Astrocyte (in vitro differentiated cells and primary cell): ENCODE measurements around the gene NUAK1. TPM values are rescaled to one million over a fixed set of nuclear protein-coding genes. Genes with fewer than 3 reads are reported as not detected.

Experiments
- DNase-seq: peaks from one replicate; pipeline ENCODE4 v3.0.0-alpha.2; 2010; ENCODE audit warnings: low read depth
- FAIRE-seq: peaks from 2 replicates; lab custom pipeline; 2011; peaks lifted over from hg19 to GRCh38; lab: Jason Lieb, UNC
- H2AFZ ChIP-seq: 2 replicates; pipeline ENCODE4 v1.6.0; 2012; ENCODE audit warnings: low read depth, low read length, inconsistent platforms
- H3K27ac ChIP-seq: 2 replicates; pipeline ENCODE4 v1.5.1; 2011; ENCODE audit warnings: low read depth, low read length, inconsistent platforms
- H3K27me3 ChIP-seq: 2 replicates; pipeline ENCODE4 v1.6.0; 2011; ENCODE audit warnings: low read length, inconsistent platforms; ENCODE audit not compliant: insufficient read depth
- H3K36me3 ChIP-seq: 2 replicates; pipeline ENCODE4 v1.5.1; 2011; ENCODE audit warnings: low read length, inconsistent platforms; ENCODE audit not compliant: insufficient read depth
- H3K4me1 ChIP-seq: 2 replicates; pipeline ENCODE4 v1.5.1; 2011; ENCODE audit warnings: low read length, inconsistent platforms; ENCODE audit not compliant: insufficient read depth
- H3K4me2 ChIP-seq: 2 replicates; pipeline ENCODE4 v1.6.0; 2012; ENCODE audit warnings: low read length, inconsistent platforms
- H3K4me3 ChIP-seq: 2 replicates; pipeline ENCODE4 v1.5.1; 2011; ENCODE audit warnings: low read depth, mild to moderate bottlenecking, low read length, inconsistent platforms; ENCODE audit not compliant: insufficient read depth
- H3K79me2 ChIP-seq: 2 replicates; pipeline ENCODE4 v1.6.0; 2012; ENCODE audit warnings: mild to moderate bottlenecking, low read length, inconsistent platforms; ENCODE audit not compliant: insufficient read depth
- H3K9ac ChIP-seq: 2 replicates; pipeline ENCODE4 v1.6.0; 2012; ENCODE audit warnings: mild to moderate bottlenecking, low read length, inconsistent platforms
- H3K9me3 ChIP-seq: 2 replicates; pipeline ENCODE4 v1.5.1; 2012; ENCODE audit warnings: low read depth, mild to moderate bottlenecking, low read length, inconsistent platforms; ENCODE audit not compliant: insufficient read depth
- H4K20me1 ChIP-seq: 2 replicates; pipeline ENCODE4 v1.6.0; 2012; ENCODE audit warnings: low read length, inconsistent platforms; ENCODE audit not compliant: insufficient read depth
- H3K27ac Mint-ChIP-seq: one replicate; pipeline ENCODE4 v1.8.0; 2021; ENCODE audit warnings: mild to moderate bottlenecking, mixed read lengths; ENCODE audit not compliant: unreplicated experiment
- H3K27me3 Mint-ChIP-seq: one replicate; pipeline ENCODE4 v1.8.0; 2021; ENCODE audit warnings: low read depth, mixed read lengths; ENCODE audit not compliant: unreplicated experiment
- H3K36me3 Mint-ChIP-seq: one replicate; pipeline ENCODE4 v1.8.0; 2021; ENCODE audit warnings: low read depth, mixed read lengths; ENCODE audit not compliant: unreplicated experiment
- H3K4me1 Mint-ChIP-seq: one replicate; pipeline ENCODE4 v1.8.0; 2021; ENCODE audit warnings: low read depth, mixed read lengths; ENCODE audit not compliant: unreplicated experiment
- H3K4me3 Mint-ChIP-seq: one replicate; pipeline ENCODE4 v1.8.0; 2021; ENCODE audit warnings: mild to moderate bottlenecking, moderate library complexity, mixed read lengths; ENCODE audit not compliant: unreplicated experiment
- H3K9me3 Mint-ChIP-seq: one replicate; pipeline ENCODE4 v1.8.0; 2021; ENCODE audit warnings: mild to moderate bottlenecking, mixed read lengths; ENCODE audit not compliant: unreplicated experiment
- EZH2 ChIP-seq: IDR thresholded peaks from 2 replicates; pipeline ENCODE4 v1.6.1; 2012; ENCODE audit warnings: mild to moderate bottlenecking, low read length, inconsistent platforms; ENCODE audit not compliant: insufficient read depth
- total RNA-seq: library from RNA; stranded (reverse); gene quantifications from 2 replicates; pipeline ENCODE4 v1.2.1, GENCODE V29; 2021
- TF ChIP-seq, protein P1 (sequence below): IDR thresholded peaks from 2 replicates; pipeline ENCODE4 v1.5.1; 2011; ENCODE audit warnings: low read depth, mild to moderate bottlenecking, inconsistent platforms, low read length, moderate library complexity; ENCODE audit not compliant: insufficient read depth

Gene NUAK1
- total RNA-seq, 1 donor from 2014 or later: 94.0 TPM

DNA sequence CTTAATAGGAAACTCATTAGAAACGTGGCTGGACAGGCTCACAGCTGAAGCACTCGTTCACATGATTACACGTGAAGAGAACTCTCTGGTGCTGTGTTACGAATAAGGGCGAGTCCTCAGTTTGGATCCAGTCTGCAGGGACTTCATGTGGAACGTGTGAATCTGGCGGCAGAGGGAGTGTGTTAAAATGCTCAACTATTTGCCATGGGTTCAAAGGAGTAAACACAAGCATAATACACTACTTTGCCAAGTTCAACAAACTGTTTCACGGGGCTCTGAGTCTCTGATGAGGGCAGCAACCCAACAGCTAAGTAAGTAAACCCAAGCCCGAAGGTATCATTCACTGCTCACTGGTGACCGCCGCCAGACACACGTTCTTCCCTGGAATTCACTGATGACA, 42.4 kb downstream of the NUAK1 start:
- DNase-seq (peak; percentile 82), FAIRE-seq (peak; percentile 49)
- Mint-ChIP-seq H3K4me3 (no peak overlapping the region), H3K27me3 (no peaks in the 10 kb centered on the region), H3K4me1 (peaks cover 52% of the 10 kb centered on the region), H3K36me3 (peaks cover 60% of the 10 kb centered on the region), H3K9me3 (no peaks in the 10 kb centered on the region), H3K27ac (peak overlapping the region; percentile 21)
- Histone ChIP-seq H3K27ac (peak overlapping the region; percentile 19), H2AFZ (no peak overlapping the region), H3K79me2 (peaks cover 36% of the 10 kb centered on the region), H3K4me3 (no peak overlapping the region), H3K4me2 (peak overlapping the region; percentile 29), H3K9me3 (no peaks in the 10 kb centered on the region), H3K27me3 (no peaks in the 10 kb centered on the region), H3K9ac (no peak overlapping the region), H4K20me1 (peaks cover 7% of the 10 kb centered on the region), H3K4me1 (peaks cover 25% of the 10 kb centered on the region), H3K36me3 (peaks cover 13% of the 10 kb centered on the region)
- no peak for TF ChIP-seq EZH2
- TF ChIP-seq, protein P1, sequence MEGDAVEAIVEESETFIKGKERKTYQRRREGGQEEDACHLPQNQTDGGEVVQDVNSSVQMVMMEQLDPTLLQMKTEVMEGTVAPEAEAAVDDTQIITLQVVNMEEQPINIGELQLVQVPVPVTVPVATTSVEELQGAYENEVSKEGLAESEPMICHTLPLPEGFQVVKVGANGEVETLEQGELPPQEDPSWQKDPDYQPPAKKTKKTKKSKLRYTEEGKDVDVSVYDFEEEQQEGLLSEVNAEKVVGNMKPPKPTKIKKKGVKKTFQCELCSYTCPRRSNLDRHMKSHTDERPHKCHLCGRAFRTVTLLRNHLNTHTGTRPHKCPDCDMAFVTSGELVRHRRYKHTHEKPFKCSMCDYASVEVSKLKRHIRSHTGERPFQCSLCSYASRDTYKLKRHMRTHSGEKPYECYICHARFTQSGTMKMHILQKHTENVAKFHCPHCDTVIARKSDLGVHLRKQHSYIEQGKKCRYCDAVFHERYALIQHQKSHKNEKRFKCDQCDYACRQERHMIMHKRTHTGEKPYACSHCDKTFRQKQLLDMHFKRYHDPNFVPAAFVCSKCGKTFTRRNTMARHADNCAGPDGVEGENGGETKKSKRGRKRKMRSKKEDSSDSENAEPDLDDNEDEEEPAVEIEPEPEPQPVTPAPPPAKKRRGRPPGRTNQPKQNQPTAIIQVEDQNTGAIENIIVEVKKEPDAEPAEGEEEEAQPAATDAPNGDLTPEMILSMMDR: no peak

DNA sequence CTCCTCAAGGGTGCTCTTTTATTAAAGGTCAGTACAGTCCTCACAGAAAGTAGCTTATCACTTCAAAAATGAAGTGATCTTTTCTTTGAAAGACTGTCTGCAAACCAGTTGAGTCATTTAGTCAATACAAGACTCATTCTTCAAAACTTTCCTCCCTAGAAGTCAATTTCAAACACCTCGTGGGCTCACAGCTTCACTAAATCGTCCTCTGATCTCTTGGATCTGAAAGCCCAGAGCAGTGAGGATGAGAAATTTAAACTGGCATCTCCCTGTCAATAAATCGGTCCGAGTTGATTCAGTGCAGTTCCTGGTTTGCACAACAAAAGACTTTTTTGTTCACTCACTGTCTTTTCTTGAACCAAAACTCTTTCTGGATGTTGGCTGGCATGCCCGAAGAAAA, 44.5 kb downstream of the NUAK1 start:
- no peak overlapping the region for H3K9ac ChIP-seq
- Mint-ChIP-seq H3K27ac (peak overlapping the region; percentile 60), H3K4me3 (peak overlapping the region; percentile 70), H3K36me3 (peaks cover 62% of the 10 kb centered on the region), H3K27me3 (no peaks in the 10 kb centered on the region), H3K9me3 (no peaks in the 10 kb centered on the region), H3K4me1 (peaks cover 66% of the 10 kb centered on the region)
- TF ChIP-seq EZH2: no peak
- TF ChIP-seq, protein P1: no peak
- no peak for DNase-seq
- H3K4me2 ChIP-seq: peak overlapping the region; percentile 35
- no peak overlapping the region for H2AFZ ChIP-seq
- H3K27ac ChIP-seq: peak overlapping the region; percentile 32
- H3K27me3 ChIP-seq: no peaks in the 10 kb centered on the region
- peaks cover 28% of the 10 kb centered on the region for H3K79me2 ChIP-seq
- H3K4me3 ChIP-seq: no peak overlapping the region
- peaks cover 10% of the 10 kb centered on the region for H3K36me3 ChIP-seq
- no peaks in the 10 kb centered on the region for H4K20me1 ChIP-seq
- H3K9me3 ChIP-seq: no peaks in the 10 kb centered on the region
- peaks cover 43% of the 10 kb centered on the region for H3K4me1 ChIP-seq
- no peak for FAIRE-seq

DNA sequence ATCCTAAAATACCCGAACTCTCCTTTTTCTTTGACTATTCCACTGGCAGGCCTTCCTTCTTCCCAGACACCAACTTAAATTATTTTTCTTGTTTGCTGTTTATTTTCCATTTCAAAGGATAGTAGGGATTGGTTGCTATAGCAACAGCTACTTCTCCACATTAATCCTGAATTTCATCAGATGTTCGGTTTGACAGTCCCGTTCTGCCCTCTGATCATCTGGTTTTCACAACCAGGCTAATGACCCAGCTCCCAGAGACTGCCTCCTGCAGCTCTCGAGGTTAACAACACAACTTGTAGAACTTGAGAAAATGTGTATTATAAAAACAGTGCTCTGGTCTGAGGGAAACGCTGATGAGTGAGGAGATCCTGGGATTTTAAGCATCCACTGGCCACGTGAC, 45.5 kb downstream of the NUAK1 start:
- peak overlapping the region; percentile 16 for H3K27ac Mint-ChIP-seq
- H3K27me3 Mint-ChIP-seq: no peaks in the 10 kb centered on the region
- FAIRE-seq: no peak

More for the DNA sequence above, 45.5 kb downstream of the NUAK1 start:
- Histone ChIP-seq H3K4me2 (no peak overlapping the region), H4K20me1 (no peaks in the 10 kb centered on the region), H3K79me2 (peaks cover 34% of the 10 kb centered on the region), H2AFZ (no peak overlapping the region), H3K27ac (no peak overlapping the region), H3K9ac (no peak overlapping the region), H3K9me3 (no peaks in the 10 kb centered on the region), H3K27me3 (no peaks in the 10 kb centered on the region), H3K4me3 (no peak overlapping the region), H3K36me3 (peaks cover 12% of the 10 kb centered on the region), H3K4me1 (peaks cover 43% of the 10 kb centered on the region)
- Mint-ChIP-seq H3K4me3 (peak overlapping the region; percentile 51), H3K4me1 (peaks cover 66% of the 10 kb centered on the region), H3K9me3 (no peaks in the 10 kb centered on the region), H3K36me3 (peaks cover 56% of the 10 kb centered on the region)
- no peak for DNase-seq
- TF ChIP-seq, protein P1: no peak
- TF ChIP-seq EZH2: no peak
